ENCODE data around the gene NUB1.

NUB1 gene

DNA sequence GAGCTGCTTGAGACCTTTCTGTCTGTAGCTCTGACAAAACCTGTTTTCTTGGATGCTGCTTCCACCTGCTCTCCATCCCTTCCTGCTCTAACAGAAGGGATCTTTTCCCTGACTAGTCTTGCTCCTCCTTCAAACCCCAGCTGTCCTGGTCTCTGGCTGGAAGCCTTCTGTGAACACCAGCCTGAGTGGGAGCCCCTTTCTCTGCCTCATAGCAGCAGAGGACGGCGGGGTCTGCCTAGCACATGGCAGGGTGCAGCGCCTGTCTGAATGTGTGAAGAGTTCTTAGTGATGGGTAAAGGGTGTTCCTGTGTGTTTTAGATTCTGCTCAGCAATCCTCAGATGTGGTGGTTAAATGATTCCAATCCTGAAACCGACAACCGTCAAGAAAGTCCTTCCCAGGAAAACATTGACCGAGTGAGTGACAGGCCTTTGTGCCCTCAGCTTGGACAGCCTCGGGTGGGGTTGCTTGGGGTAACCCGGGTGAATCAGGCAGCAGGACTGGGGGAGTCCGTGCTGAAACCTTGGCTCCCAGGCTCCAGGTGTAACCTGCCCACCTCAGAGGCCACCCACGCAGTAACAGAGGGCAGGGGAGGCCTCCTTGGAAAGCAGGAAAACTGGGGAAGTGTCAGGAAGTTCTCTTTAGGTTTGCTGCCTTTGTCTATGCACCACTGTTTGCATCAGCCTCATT, 34.1 kb downstream of the NUB1 start:
- DNase-seq (ENCODE audit: low read depth in 2 of 2, low spot score in 1 of 2), result no peak

DNA sequence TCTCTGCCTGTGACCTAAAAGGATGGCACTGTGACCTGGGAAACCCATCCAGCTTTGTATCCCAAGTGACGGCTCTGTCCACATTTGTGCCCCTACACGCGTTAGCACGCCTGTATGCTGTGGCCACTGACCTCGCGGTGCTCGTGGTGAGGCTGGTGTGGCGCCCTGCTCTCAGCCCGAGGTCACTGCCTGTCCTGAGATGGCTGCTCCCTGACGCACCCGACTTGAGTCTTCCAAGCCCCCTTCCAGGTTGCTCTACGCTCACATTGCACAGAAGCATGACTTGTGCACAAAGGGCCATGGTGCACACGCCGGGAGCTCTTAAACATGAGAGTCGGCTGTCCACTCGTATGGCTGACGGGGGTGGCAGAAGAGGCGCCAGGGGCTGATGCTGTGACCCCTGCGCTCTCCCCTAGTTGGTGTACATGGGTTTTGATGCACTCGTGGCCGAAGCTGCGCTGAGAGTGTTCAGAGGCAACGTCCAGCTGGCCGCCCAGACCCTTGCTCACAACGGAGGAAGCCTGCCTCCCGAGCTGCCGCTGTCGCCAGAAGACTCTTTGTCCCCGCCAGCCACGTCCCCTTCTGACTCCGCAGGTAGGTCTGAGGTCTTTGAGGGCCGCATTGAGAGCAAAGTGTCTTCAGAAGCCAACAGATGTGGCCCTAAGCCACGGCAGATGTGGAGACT, 34.7 kb downstream of the NUB1 start:
- DNase-seq (ENCODE audit: low read depth in 2 of 2, low spot score in 1 of 2), result no peak

DNA sequence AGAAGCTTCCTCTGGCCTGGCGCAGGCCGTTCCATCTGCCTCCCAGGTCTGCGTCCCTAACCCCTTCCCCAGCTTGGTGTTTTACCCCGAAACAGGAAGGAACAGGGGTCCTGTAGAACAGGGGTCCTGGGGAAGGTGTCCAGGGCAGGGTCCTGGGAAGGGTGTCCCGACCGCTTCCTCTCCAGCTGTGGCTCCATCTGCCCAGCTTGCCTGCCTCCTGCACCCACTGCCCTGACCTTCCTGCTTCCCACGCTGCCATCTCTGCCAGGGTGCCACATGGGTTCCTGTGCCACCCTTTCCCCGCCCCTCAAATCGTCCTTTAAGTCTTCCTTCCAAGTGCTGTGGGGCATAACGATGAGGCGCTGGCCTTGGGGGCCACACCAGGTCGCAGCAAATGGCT, 35.8 kb downstream of the NUB1 start:
- no peak for DNase-seq (ENCODE audit: low read depth in 2 of 2, low spot score in 1 of 2)

DNA sequence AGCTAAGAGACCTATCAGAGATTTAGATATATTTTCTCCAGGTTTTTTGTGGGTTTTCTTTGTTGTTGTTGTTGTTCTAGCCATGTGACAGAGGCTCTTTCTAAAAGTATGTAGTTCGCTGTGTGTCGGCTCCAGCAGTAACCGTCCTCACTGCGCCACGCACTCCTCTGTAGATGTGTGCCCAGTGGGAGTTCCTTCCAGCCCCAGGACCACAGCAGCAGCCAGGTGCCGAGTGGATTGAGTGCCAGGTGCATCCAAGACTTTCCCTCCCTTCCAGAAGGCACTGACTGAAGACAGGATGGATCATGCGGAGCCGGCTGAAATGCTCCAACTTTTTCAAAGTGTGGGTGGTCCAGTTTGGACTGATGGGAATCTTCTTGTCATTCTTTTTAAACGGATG, 36.4 kb downstream of the NUB1 start:
- no peak for DNase-seq (ENCODE audit: low read depth in 2 of 2, low spot score in 1 of 2)

DNA sequence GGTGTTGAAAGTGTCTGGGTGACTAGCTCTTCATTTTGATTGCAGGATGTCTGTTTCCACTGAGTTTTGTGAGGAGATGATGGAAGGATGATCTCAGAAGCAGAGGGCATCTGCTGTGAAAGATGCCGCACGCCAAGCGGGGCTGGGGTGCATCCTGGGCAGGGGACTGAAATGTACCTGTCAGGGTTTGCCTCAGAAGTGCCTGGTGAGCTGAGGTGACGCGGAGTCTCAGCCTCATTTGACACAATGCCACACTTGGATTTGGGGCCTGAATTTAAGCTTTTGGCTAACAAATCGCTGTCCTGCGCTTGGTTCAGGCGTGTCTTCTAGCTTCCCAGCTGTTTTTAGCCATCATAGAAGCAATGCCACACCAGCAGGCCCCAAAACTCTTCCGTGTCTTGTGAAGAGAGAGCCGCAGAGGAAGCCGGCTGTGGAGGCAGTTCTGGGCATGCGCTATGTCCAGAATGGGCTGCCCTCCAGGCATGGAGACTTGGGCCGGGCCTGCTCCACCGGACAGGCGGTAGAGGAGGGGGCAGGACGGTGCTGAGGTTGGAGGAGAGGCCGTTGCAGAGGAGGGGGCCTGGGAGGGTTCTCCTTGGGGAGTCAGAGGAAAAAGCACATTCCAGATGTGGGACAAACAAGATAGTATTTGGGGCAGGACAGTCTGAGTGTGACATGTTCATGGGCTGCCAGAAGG, 37.0 kb downstream of the NUB1 start:
- DNase-seq (ENCODE audit: low read depth in 2 of 2, low spot score in 1 of 2), result no peak

DNA sequence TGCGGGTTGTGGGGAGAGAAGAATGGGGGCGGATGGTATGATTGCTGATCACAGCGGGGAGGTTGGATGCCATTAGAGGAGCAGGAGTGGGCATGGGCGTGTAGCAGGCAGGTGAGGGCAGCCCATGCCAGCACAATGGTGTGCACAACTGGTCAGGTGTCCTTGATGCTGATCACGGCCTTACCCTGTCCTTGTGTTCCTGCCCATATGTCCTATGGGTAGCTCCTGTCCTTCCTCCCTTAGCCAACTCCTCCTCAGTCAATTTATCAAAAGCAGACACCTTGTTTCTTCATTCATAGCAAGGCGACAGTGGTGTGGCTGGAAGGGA, 37.5 kb downstream of the NUB1 start:
- no peak for DNase-seq (ENCODE audit: low read depth in 2 of 2, low spot score in 1 of 2)

GRCh38 chr7:151379534-151380198, 38.1 kb downstream of the NUB1 start:
- no peak for DNase-seq (ENCODE audit: low read depth in 2 of 2, low spot score in 1 of 2)

- DNase-seq (ENCODE audit: low read depth in 2 of 2, low spot score in 1 of 2), result no peak
Measured at GRCh38 chr7:151380199-151381097, 38.8 kb downstream of the NUB1 start.

DNA sequence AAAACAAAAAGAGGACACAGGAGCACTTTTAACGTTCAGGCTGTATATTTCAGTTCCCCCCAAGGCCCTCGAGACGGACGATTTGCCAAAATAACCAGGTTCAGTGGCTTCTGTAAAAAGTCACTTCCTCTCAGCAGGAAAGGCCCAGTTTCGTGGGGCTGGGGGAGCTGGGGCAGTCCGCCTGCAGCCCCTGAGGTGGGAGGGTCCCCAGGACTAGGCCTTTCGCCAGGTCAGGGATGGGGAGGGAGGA, 39.4 kb downstream of the NUB1 start:
- no peak for DNase-seq (ENCODE audit: low read depth in 2 of 2, low spot score in 1 of 2)

GRCh38 chr7:151381348-151382078, 39.9 kb downstream of the NUB1 start:
- DNase-seq (ENCODE audit: low read depth in 2 of 2, low spot score in 1 of 2), result peak in 1 of 2 donors; percentile 11

DNA sequence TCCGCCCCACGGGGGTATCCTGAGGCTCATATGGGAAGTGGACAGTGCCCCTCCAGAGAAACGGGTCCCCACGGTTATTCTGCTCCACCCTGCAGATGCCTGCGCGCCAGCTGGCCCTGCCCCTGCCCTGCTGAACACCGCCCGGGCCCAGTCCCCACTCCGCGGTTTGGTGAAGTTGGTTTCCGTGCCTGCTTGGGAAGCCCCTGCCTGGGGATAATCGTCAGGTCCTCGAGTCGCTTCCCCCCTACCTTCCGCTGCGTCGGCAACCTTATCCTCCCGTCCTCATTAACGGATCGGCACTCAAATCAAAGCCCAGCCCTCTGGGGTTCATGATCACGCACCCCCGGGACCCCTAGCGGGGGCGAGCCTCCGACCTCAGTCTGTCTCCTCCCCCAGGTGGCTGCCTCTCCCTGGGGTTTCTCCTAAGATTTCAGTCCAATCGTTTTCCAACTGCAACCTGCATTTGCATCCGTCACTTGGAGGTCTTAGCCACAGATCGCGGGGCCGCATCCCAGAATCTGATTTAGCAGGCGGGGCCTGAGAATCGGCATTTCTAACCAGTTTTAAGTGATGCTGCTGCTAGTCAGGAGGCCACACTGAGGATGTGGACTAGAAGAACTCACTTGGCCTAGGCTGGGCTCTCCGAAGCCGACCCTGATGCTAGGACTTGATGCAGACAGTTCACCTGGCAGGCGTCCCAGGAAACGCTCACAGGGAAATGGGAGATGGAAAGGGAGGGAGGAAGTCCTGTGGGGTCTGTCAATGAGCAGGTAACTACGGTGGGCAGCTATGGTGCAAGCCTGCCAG, 40.7 kb downstream of the NUB1 start:
- DNase-seq (ENCODE audit: low read depth in 2 of 2, low spot score in 1 of 2), result no peak

- DNase-seq (ENCODE audit: low read depth in 2 of 2, low spot score in 1 of 2), result no peak
Measured at GRCh38 chr7:151383638-151384351, 42.2 kb downstream of the NUB1 start.

DNA sequence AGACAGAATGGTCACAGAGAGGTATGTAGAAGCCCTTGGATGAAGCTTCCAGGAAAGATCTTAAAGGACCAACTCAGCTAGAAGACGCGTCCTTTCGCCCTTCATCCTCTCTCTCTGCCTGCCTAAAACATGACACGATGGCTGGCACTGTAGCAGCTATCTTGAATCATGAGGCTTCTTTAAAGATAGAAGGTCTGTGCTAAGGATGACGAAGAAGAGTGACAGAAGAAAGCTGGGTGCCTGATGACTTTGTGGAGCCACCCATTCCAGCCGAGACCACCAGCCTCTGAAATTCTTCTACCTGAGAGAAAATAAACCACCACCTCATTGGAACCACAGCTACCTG, 42.7 kb downstream of the NUB1 start:
- DNase-seq (ENCODE audit: low read depth in 2 of 2, low spot score in 1 of 2), result no peak

- DNase-seq (ENCODE audit: low read depth in 2 of 2, low spot score in 1 of 2), result no peak
Measured at GRCh38 chr7:151384776-151385625, 43.4 kb downstream of the NUB1 start.

DNA sequence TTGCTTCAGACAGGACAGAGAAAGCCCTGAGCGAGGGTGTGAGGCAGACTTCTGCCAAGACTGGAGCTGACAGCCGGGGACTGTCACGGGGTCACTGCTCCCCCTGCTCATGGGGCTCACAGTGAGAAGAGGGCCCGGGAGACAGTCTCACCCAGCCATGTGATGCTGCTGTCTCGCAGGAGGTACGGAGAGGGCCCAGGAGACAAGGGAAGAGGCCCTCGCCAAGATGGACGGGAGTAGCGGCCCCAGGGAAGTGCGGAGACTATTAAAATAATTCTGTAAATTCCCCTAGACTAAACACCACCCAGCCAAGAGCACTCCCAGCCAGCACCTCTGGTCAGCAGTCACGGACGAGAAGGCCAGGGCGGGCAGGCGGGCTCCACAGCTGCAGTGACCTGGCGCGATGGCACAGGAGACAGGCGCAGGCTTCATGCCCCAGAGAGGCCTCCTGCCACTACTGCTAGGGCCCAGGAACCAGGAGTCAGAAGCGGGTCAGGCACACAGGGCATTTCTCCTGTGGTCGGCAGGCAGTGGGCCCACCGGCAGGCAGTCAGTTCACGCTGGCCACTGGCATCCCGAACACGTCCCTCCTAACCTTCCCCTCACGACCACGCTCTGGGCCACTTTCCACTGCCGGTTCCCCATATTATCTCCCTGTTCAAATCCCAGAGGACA, 44.2 kb downstream of the NUB1 start:
- DNase-seq (ENCODE audit: low read depth in 2 of 2, low spot score in 1 of 2), result no peak

DNA sequence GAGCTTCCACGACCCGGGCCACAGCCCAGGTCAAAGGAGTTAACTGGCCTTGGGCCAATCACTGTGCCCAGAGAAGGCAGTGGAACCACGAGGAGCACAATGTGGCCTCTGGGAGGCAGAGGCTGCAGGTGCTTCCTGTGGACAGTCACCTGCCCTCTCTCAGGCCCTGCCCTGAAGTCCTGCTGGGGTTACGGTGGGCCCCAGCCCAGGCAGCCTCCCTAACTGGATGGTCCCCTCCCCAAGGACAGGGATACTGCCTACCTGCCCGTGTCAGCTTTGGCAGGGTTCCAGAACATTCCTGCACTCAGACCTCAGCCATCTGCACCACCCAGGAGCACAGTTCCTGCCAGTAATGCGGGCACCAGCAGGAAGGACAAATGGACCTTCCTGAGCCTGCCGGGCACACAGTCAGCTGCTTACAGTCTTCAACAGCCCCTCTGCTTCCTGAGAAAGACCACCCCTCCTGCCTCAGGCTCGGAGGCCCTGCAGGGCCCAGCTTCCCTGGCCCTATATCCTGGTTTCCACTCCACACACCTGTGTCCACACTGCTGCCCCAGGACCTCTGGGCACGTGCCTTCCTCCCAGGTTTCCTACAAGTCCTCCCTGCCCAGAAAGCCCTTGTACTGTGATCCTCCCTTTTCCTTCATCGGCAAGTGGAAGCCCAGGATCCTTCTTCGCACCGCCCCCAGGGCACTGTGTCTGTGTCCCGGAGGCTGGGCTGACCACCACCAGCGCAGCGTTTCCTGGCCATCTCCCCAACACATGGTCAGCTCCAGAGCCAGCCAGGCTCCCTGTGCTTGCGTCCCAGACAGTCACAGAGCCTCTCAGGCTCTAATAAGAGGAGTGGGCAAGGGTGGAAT, 44.9 kb downstream of the NUB1 start:
- DNase-seq (ENCODE audit: low read depth in 2 of 2, low spot score in 1 of 2), result no peak

All from stimulated activated CD8-positive, alpha-beta memory T cell treated with anti-CD3 and anti-CD28 coated beads, Interleukin-4, amount 100 ng/mL, for 4 hours (primary cell).